Breast epithelium (tissue), 3 donors: Measurements from ENCODE around the gene MMP23B.
"Not testable (repeated sequence)": the region's sequence is repeated elsewhere in the genome, so short reads cannot be mapped to it uniquely, and the experiment has no call there.

Experiments
- CTCF ChIP-seq, 3 donors: fragments of 450-650 bp; IDR thresholded peaks; one replicate each; pipeline ENCODE4 v1.5.1; 2016 to 2017; ENCODE audit warnings: antibody characterized with exemption in 3 of 3, mild to moderate bottlenecking in 3 of 3, moderate library complexity in 3 of 3
- POLR2A ChIP-seq: fragments of 450-650 bp; IDR thresholded peaks from one replicate; pipeline ENCODE4 v1.6.1; 2016; ENCODE audit warnings: antibody characterized with exemption, mild to moderate bottlenecking, moderate library complexity

GRCh38 chr1:1639368-1639767 is 7.4 kb downstream of the MMP23B start:
- TF ChIP-seq CTCF (IDR thresholded peaks at IDR 0.05); POLR2A: not testable (repeated sequence)
